ENCODE results near the gene PLAC1.

Gene PLAC1

DNA sequence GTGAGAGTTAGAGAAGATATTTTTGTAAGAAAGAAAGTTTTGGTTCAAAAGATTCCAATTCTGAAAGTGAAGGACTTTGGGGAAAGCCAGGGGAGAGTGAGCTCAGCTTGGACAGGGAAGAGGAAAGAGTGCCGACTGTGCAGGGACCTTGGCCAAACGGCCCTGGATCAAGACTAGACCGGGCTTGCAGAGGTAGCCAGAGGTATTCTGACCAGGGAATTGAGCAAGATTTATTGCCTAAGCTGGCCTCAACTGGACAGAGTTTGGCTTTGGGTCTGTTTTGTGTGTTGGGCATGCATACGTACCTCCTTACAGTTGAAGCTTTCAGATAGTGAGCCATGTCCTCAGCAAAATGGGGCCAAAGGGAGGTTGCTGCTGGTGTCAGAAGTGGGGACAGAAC, 11.6 kb downstream of the PLAC1 start:
- no peak for TF ChIP-seq FOXP2 (optimal IDR thresholded peaks at IDR 0.05; ENCODE audit: control extremely low read depth, extremely low read length, insufficient read depth)
- TF ChIP-seq EZH2 (IDR thresholded peaks at IDR 0.05): no peak
- TF ChIP-seq POLR2AphosphoS5 (IDR thresholded peaks at IDR 0.05; ENCODE audit: borderline replicate concordance, low read depth, low read length): no peak
- Histone ChIP-seq H3K4me3 (no peak overlapping the region), H3K36me3 (ENCODE audit: insufficient read depth, low read length) (no peaks in the 10 kb centered on the region), H3K9ac (ENCODE audit: insufficient read length) (no peak overlapping the region), H3K9me3 (ENCODE audit: low read depth, low read length) (no peaks in the 10 kb centered on the region), H3K27ac (no peak overlapping the region)
- no peak for DNase-seq (ENCODE audit: low read depth, low spot score)

DNA sequence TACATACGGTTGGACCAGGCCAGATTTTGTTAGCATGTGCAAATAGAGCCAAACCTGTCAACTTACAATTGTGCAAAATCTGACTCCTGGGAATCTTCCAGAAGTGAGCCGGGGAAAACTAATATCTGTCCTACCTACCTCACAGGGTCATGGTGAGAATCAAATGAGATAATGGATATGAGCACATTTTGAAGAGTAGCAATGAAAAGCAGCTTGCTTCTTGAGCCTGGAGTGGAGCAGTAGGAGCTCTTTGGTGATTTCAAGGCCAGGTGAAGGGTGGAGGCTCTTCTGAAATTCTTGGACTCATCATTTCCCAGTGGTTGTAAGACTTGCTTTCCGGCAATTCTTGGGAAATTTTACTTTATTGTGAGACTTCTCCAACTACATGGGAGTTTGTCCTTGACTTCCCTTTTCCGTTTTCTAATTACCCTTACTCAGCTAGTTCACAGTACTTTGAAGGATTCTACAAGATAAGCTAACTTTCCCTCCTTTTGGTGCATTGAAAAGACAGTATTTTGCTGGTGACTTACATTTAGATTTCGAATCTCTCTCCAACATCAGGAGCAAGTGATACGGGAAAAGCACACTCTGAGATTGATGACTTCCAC, 12.2 kb downstream of the PLAC1 start:
- no peak for DNase-seq (ENCODE audit: low read depth, low spot score)
- no peak for TF ChIP-seq FOXP2 (optimal IDR thresholded peaks at IDR 0.05; ENCODE audit: control extremely low read depth, extremely low read length, insufficient read depth)
- no peak for TF ChIP-seq POLR2AphosphoS5 (IDR thresholded peaks at IDR 0.05; ENCODE audit: borderline replicate concordance, low read depth, low read length)
- TF ChIP-seq EZH2 (IDR thresholded peaks at IDR 0.05): no peak
- Histone ChIP-seq H3K9me3 (ENCODE audit: low read depth, low read length) (no peaks in the 10 kb centered on the region), H3K9ac (ENCODE audit: insufficient read length) (no peak overlapping the region), H3K4me3 (no peak overlapping the region), H3K27ac (no peak overlapping the region), H3K36me3 (ENCODE audit: insufficient read depth, low read length) (no peaks in the 10 kb centered on the region)

- no peaks in the 10 kb centered on the region for H3K9me3 ChIP-seq (ENCODE audit: low read depth, low read length)
- no peak for TF ChIP-seq FOXP2 (optimal IDR thresholded peaks at IDR 0.05; ENCODE audit: control extremely low read depth, extremely low read length, insufficient read depth)
- TF ChIP-seq EZH2 (IDR thresholded peaks at IDR 0.05): no peak
- TF ChIP-seq POLR2AphosphoS5 (IDR thresholded peaks at IDR 0.05; ENCODE audit: borderline replicate concordance, low read depth, low read length): no peak
- no peaks in the 10 kb centered on the region for H3K36me3 ChIP-seq (ENCODE audit: insufficient read depth, low read length)
- DNase-seq (ENCODE audit: low read depth, low spot score): no peak
- no peak overlapping the region for H3K4me3 ChIP-seq
- H3K27ac ChIP-seq: no peak overlapping the region
- no peak overlapping the region for H3K9ac ChIP-seq (ENCODE audit: insufficient read length)
Observed at GRCh38 chrX:134642386-134642785, 15.9 kb downstream of the PLAC1 start.

DNA sequence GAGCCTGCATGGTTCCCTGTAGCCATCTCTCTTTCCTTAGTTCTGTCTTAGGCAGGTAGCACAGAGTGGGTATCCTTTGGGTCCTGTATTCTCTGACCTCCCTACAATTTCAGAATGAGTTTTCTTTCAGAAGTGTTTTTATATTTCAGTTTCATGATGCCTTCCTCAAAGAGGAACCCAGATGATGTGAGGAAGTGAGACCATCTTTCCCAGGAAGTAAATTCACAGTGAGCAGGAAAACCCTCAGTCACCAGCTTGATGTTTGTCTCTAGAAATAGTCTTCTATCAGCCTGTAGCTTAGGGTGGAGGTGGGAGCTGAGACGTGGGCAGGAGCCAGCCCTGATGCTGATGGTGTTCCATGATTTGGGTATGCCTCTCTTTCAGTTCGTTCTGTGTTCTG, 16.9 kb downstream of the PLAC1 start:
- no peak overlapping the region for H3K27ac ChIP-seq
- TF ChIP-seq FOXP2 (optimal IDR thresholded peaks at IDR 0.05; ENCODE audit: control extremely low read depth, extremely low read length, insufficient read depth) (no peak), EZH2 (IDR thresholded peaks at IDR 0.05) (no peak), POLR2AphosphoS5 (IDR thresholded peaks at IDR 0.05; ENCODE audit: borderline replicate concordance, low read depth, low read length) (no peak)
- no peaks in the 10 kb centered on the region for H3K36me3 ChIP-seq (ENCODE audit: insufficient read depth, low read length)
- no peak for DNase-seq (ENCODE audit: low read depth, low spot score)
- no peaks in the 10 kb centered on the region for H3K9me3 ChIP-seq (ENCODE audit: low read depth, low read length)
- no peak overlapping the region for H3K9ac ChIP-seq (ENCODE audit: insufficient read length)
- no peak overlapping the region for H3K4me3 ChIP-seq

- Histone ChIP-seq H3K9ac (ENCODE audit: insufficient read length) (no peak overlapping the region), H3K27ac (no peak overlapping the region), H3K9me3 (ENCODE audit: low read depth, low read length) (no peaks in the 10 kb centered on the region), H3K36me3 (ENCODE audit: insufficient read depth, low read length) (no peaks in the 10 kb centered on the region), H3K4me3 (no peak overlapping the region)
- no peak for DNase-seq (ENCODE audit: low read depth, low spot score)
- no peak for TF ChIP-seq POLR2AphosphoS5 (IDR thresholded peaks at IDR 0.05; ENCODE audit: borderline replicate concordance, low read depth, low read length)
- TF ChIP-seq FOXP2 (optimal IDR thresholded peaks at IDR 0.05; ENCODE audit: control extremely low read depth, extremely low read length, insufficient read depth): no peak
- no peak for TF ChIP-seq EZH2 (IDR thresholded peaks at IDR 0.05)
Observed at GRCh38 chrX:134640914-134641313, 17.4 kb downstream of the PLAC1 start.

DNA sequence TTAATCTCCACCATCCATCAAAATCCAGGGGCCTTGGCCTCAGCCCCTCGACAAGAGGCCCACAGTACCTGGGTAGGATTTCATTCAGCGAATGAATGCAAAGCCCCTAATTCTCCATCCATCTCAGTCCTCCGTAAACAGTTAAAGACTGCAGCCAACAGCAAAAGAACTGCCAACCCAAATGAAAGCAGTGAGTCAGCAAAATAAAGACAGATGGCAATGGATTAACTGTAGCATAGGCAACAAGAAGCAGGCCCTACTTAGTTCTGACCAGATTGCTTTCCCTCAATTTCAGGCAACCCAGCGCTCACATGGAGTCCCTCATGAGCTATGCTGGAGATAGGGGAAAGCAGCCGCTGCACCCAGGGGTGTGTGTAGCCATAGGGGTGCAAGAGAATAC, 21.4 kb downstream of the PLAC1 start:
- Histone ChIP-seq H3K9ac (ENCODE audit: insufficient read length) (no peak overlapping the region), H3K36me3 (ENCODE audit: insufficient read depth, low read length) (no peaks in the 10 kb centered on the region), H3K9me3 (ENCODE audit: low read depth, low read length) (no peaks in the 10 kb centered on the region), H3K4me3 (no peak overlapping the region), H3K27ac (no peak overlapping the region)
- no peak for DNase-seq (ENCODE audit: low read depth, low spot score)
- TF ChIP-seq POLR2AphosphoS5 (IDR thresholded peaks at IDR 0.05; ENCODE audit: borderline replicate concordance, low read depth, low read length) (no peak), FOXP2 (optimal IDR thresholded peaks at IDR 0.05; ENCODE audit: control extremely low read depth, extremely low read length, insufficient read depth) (no peak), EZH2 (IDR thresholded peaks at IDR 0.05) (no peak)

DNA sequence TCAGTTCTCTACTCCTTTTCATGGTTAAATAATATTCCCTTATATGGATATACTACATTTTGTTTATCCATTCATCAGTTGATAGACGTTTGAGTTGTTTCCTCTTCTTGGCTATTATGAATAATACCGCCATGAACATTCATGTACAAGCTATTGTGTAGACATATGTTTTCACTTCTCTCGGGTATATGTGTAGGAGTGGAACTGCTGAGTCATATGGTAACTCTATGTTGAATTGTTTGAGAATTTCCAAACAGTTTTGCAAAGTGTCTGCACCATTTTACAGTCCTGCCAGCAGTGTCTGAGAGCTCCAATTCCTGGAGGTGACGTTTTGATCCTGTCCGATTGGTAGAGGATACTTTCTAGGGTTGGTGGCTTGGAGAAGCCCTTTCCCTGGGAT, 23.6 kb downstream of the PLAC1 start:
- Histone ChIP-seq H3K36me3 (ENCODE audit: insufficient read depth, low read length) (no peaks in the 10 kb centered on the region), H3K9ac (ENCODE audit: insufficient read length) (no peak overlapping the region), H3K27ac (no peak overlapping the region), H3K4me3 (no peak overlapping the region), H3K9me3 (ENCODE audit: low read depth, low read length) (no peaks in the 10 kb centered on the region)
- TF ChIP-seq EZH2 (IDR thresholded peaks at IDR 0.05) (no peak), FOXP2 (optimal IDR thresholded peaks at IDR 0.05; ENCODE audit: control extremely low read depth, extremely low read length, insufficient read depth) (no peak), POLR2AphosphoS5 (IDR thresholded peaks at IDR 0.05; ENCODE audit: borderline replicate concordance, low read depth, low read length) (no peak)
- no peak for DNase-seq (ENCODE audit: low read depth, low spot score)

GRCh38 chrX:134633832-134634231, 24.4 kb downstream of the PLAC1 start:
- TF ChIP-seq POLR2AphosphoS5 (IDR thresholded peaks at IDR 0.05; ENCODE audit: borderline replicate concordance, low read depth, low read length): no peak
- TF ChIP-seq EZH2 (IDR thresholded peaks at IDR 0.05): no peak
- TF ChIP-seq FOXP2 (optimal IDR thresholded peaks at IDR 0.05; ENCODE audit: control extremely low read depth, extremely low read length, insufficient read depth): no peak
- H3K36me3 ChIP-seq (ENCODE audit: insufficient read depth, low read length): no peaks in the 10 kb centered on the region

GRCh38 chrX:134633394-134633793, 24.9 kb downstream of the PLAC1 start:
- Histone ChIP-seq H3K27ac (no peak overlapping the region), H3K9ac (ENCODE audit: insufficient read length) (no peak overlapping the region), H3K4me3 (no peak overlapping the region), H3K36me3 (ENCODE audit: insufficient read depth, low read length) (no peaks in the 10 kb centered on the region), H3K9me3 (ENCODE audit: low read depth, low read length) (no peaks in the 10 kb centered on the region)
- TF ChIP-seq POLR2AphosphoS5 (IDR thresholded peaks at IDR 0.05; ENCODE audit: borderline replicate concordance, low read depth, low read length) (no peak), EZH2 (IDR thresholded peaks at IDR 0.05) (no peak), FOXP2 (optimal IDR thresholded peaks at IDR 0.05; ENCODE audit: control extremely low read depth, extremely low read length, insufficient read depth) (no peak)
- no peak for DNase-seq (ENCODE audit: low read depth, low spot score)

More at GRCh38 chrX:134633832-134634231, 24.4 kb downstream of the PLAC1 start:
- no peaks in the 10 kb centered on the region for H3K9me3 ChIP-seq (ENCODE audit: low read depth, low read length)
- no peak overlapping the region for H3K9ac ChIP-seq (ENCODE audit: insufficient read length)
- DNase-seq (ENCODE audit: low read depth, low spot score): no peak
- H3K27ac ChIP-seq: no peak overlapping the region
- no peak overlapping the region for H3K4me3 ChIP-seq

All from SK-N-MC (cell line).